Activated CD8-positive, alpha-beta memory T cell treated with anti-CD3 and anti-CD28 coated beads, Interleukin-2, amount 10 ng/mL, durations not matched to agents 7 days and 5 days (primary cell): Measurements from ENCODE around the gene COP1. TPM values are rescaled to one million over a fixed set of nuclear protein-coding genes. Genes with fewer than 3 reads are reported as not detected.
A peak's percentile ranks its signal among the peaks of the same experiment; 100 is the strongest.

Experiments used
- ATAC-seq: fragments of 150-1000 bp; cut with Tn5 transposase; one replicate; pipeline ENCODE4 v1.10.0; 2021; ENCODE audit warnings: moderate library complexity
- CTCF ChIA-PET: fragments of 350-600 bp; sonication (Branson Sonifier 250); formaldehyde crosslinking; loops from one replicate; lab custom pipeline; 2021; ENCODE audit warnings: antibody characterized with exemption; lab: Charles Lee
- DNase-seq: peaks from one replicate; pipeline ENCODE4 v3.0.0-alpha.2; 2020
- H3K27ac Mint-ChIP-seq: one replicate; pipeline ENCODE4 v1.8.0; 2021; ENCODE audit warnings: mild to moderate bottlenecking, mixed read lengths
- H3K27me3 Mint-ChIP-seq: one replicate; pipeline ENCODE4 v1.8.0; 2021; ENCODE audit warnings: mixed read lengths
- H3K36me3 Mint-ChIP-seq: one replicate; pipeline ENCODE4 v1.8.0; 2021; ENCODE audit warnings: mild to moderate bottlenecking, mixed read lengths
- H3K4me1 Mint-ChIP-seq: one replicate; pipeline ENCODE4 v1.8.0; 2021; ENCODE audit warnings: mixed read lengths
- H3K4me3 Mint-ChIP-seq: one replicate; pipeline ENCODE4 v1.8.0; 2021; ENCODE audit warnings: mild to moderate bottlenecking, moderate library complexity, mixed read lengths
- H3K9me3 Mint-ChIP-seq: one replicate; pipeline ENCODE4 v1.8.0; 2022; ENCODE audit warnings: low read depth, mixed read lengths
- total RNA-seq, 2 experiments: library from RNA; stranded (reverse); gene quantifications; one replicate each; pipeline ENCODE4 v1.2.3, GENCODE V29; 2021

Gene COP1
- total RNA-seq, 2 experiments from 2014 or later, result 37.5 to 47.8 TPM

- no peak overlapping the region for H3K4me3 Mint-ChIP-seq
These were observed 64.1 kb downstream of the COP1 start for GRCh38 chr1:176142973-176143372.

GRCh38 chr1:176141449-176141848 lies 65.6 kb downstream of the COP1 start:
- no peak overlapping the region for H3K4me3 Mint-ChIP-seq
- ATAC-seq, result no peak
- peaks cover 11% of the 10 kb centered on the region for H3K4me1 Mint-ChIP-seq
- no peak overlapping the region for H3K27ac Mint-ChIP-seq
- H3K27me3 Mint-ChIP-seq, result no peaks in the 10 kb centered on the region
- CTCF ChIA-PET, result no interaction called here
- H3K36me3 Mint-ChIP-seq, result peaks cover 63% of the 10 kb centered on the region
- no peak for DNase-seq
- H3K9me3 Mint-ChIP-seq, result peaks cover 8% of the 10 kb centered on the region

More at GRCh38 chr1:176142973-176143372, 64.1 kb downstream of the COP1 start:
- H3K27me3 Mint-ChIP-seq, result no peaks in the 10 kb centered on the region
- no peak for ATAC-seq
- no peak overlapping the region for H3K27ac Mint-ChIP-seq
- DNase-seq, result no peak
- peaks cover 69% of the 10 kb centered on the region for H3K36me3 Mint-ChIP-seq
- peaks cover 11% of the 10 kb centered on the region for H3K4me1 Mint-ChIP-seq
- CTCF ChIA-PET, result no interaction called here
- peaks cover 8% of the 10 kb centered on the region for H3K9me3 Mint-ChIP-seq

GRCh38 chr1:176136891-176137290 lies 70.2 kb downstream of the COP1 start:
- Mint-ChIP-seq H3K27ac (no peak overlapping the region), H3K4me1 (no peaks in the 10 kb centered on the region), H3K9me3 (no peaks in the 10 kb centered on the region), H3K27me3 (no peaks in the 10 kb centered on the region), H3K36me3 (peaks cover 47% of the 10 kb centered on the region), H3K4me3 (no peak overlapping the region)
- ATAC-seq (no peak), DNase-seq (no peak)
- CTCF ChIA-PET, result no interaction called here

GRCh38 chr1:176134666-176135065 lies 72.4 kb downstream of the COP1 start:
- H3K4me3 Mint-ChIP-seq, result no peak overlapping the region
- no peak for ATAC-seq
- H3K9me3 Mint-ChIP-seq, result no peaks in the 10 kb centered on the region
- CTCF ChIA-PET, result no interaction called here
- H3K4me1 Mint-ChIP-seq, result no peaks in the 10 kb centered on the region
- H3K27ac Mint-ChIP-seq, result no peak overlapping the region
- DNase-seq, result no peak
- no peaks in the 10 kb centered on the region for H3K27me3 Mint-ChIP-seq
- peaks cover 39% of the 10 kb centered on the region for H3K36me3 Mint-ChIP-seq

GRCh38 chr1:176122282-176122681 lies 84.8 kb downstream of the COP1 start:
- CTCF ChIA-PET, result no interaction called here
- Mint-ChIP-seq H3K27me3 (no peaks in the 10 kb centered on the region), H3K36me3 (peaks cover 37% of the 10 kb centered on the region), H3K27ac (no peak overlapping the region), H3K9me3 (peaks cover 18% of the 10 kb centered on the region), H3K4me3 (no peak overlapping the region), H3K4me1 (no peaks in the 10 kb centered on the region)
- no peak for DNase-seq
- ATAC-seq, result no peak

GRCh38 chr1:176119549-176119948 lies 87.5 kb downstream of the COP1 start:
- Mint-ChIP-seq H3K36me3 (peaks cover 33% of the 10 kb centered on the region), H3K4me3 (no peak overlapping the region), H3K27me3 (no peaks in the 10 kb centered on the region), H3K9me3 (peaks cover 10% of the 10 kb centered on the region), H3K27ac (no peak overlapping the region), H3K4me1 (no peaks in the 10 kb centered on the region)
- DNase-seq (no peak), ATAC-seq (peak; percentile 39)
- CTCF ChIA-PET, result interaction anchor here (1.2 kb wide), 1 partner anchor 88 kb away, joined by 3 read pairs; no protein-coding TSS in a partner anchor

- Mint-ChIP-seq H3K4me3 (no peak overlapping the region), H3K27ac (no peak overlapping the region), H3K36me3 (peaks cover 33% of the 10 kb centered on the region), H3K27me3 (no peaks in the 10 kb centered on the region), H3K4me1 (peaks cover 2% of the 10 kb centered on the region), H3K9me3 (peaks cover 7% of the 10 kb centered on the region)
- CTCF ChIA-PET, result no interaction called here
- no peak for DNase-seq
- ATAC-seq, result no peak
These were observed 88.1 kb downstream of the COP1 start for GRCh38 chr1:176118985-176119384.

- CTCF ChIA-PET, result no interaction called here
- no peak overlapping the region for H3K4me3 Mint-ChIP-seq
- ATAC-seq, result no peak
These were observed 95.3 kb downstream of the COP1 start for GRCh38 chr1:176111835-176112234.

GRCh38 chr1:176110203-176110602 lies 96.9 kb downstream of the COP1 start:
- Mint-ChIP-seq H3K4me3 (no peak overlapping the region), H3K36me3 (peaks cover 52% of the 10 kb centered on the region), H3K9me3 (peaks cover 5% of the 10 kb centered on the region), H3K27me3 (no peaks in the 10 kb centered on the region), H3K27ac (no peak overlapping the region), H3K4me1 (peaks cover 10% of the 10 kb centered on the region)
- ATAC-seq, result no peak
- DNase-seq, result no peak
- CTCF ChIA-PET, result no interaction called here

More at GRCh38 chr1:176111835-176112234, 95.3 kb downstream of the COP1 start:
- Mint-ChIP-seq H3K4me1 (peaks cover 10% of the 10 kb centered on the region), H3K36me3 (peaks cover 51% of the 10 kb centered on the region), H3K9me3 (peaks cover 5% of the 10 kb centered on the region), H3K27me3 (no peaks in the 10 kb centered on the region), H3K27ac (no peak overlapping the region)
- no peak for DNase-seq

GRCh38 chr1:176102768-176103350 lies 104.2 kb downstream of the COP1 start:
- no peak for DNase-seq
- no peaks in the 10 kb centered on the region for H3K4me1 Mint-ChIP-seq
- no peak overlapping the region for H3K4me3 Mint-ChIP-seq
- H3K9me3 Mint-ChIP-seq, result peaks cover 7% of the 10 kb centered on the region
- CTCF ChIA-PET, result no interaction called here
- no peaks in the 10 kb centered on the region for H3K27me3 Mint-ChIP-seq
- H3K27ac Mint-ChIP-seq, result peak overlapping the region; percentile 24
- ATAC-seq, result no peak
- H3K36me3 Mint-ChIP-seq, result peaks cover 65% of the 10 kb centered on the region

- CTCF ChIA-PET, result no interaction called here
- Mint-ChIP-seq H3K9me3 (peaks cover 7% of the 10 kb centered on the region), H3K4me3 (no peak overlapping the region), H3K4me1 (no peaks in the 10 kb centered on the region), H3K36me3 (peaks cover 70% of the 10 kb centered on the region), H3K27me3 (no peaks in the 10 kb centered on the region), H3K27ac (no peak overlapping the region)
- ATAC-seq (no peak), DNase-seq (no peak)
These were observed 105.0 kb downstream of the COP1 start for GRCh38 chr1:176101951-176102642.

- Mint-ChIP-seq H3K9me3 (peaks cover 7% of the 10 kb centered on the region), H3K4me1 (peaks cover 9% of the 10 kb centered on the region), H3K27ac (no peak overlapping the region), H3K36me3 (peaks cover 69% of the 10 kb centered on the region), H3K27me3 (no peaks in the 10 kb centered on the region), H3K4me3 (no peak overlapping the region)
- DNase-seq (no peak), ATAC-seq (no peak)
- CTCF ChIA-PET, result no interaction called here
These were observed 108.5 kb downstream of the COP1 start for GRCh38 chr1:176098560-176098959.

GRCh38 chr1:176096015-176096414 lies 111.1 kb downstream of the COP1 start:
- ATAC-seq (no peak), DNase-seq (no peak)
- H3K36me3 Mint-ChIP-seq, result peaks cover 53% of the 10 kb centered on the region
- no peak overlapping the region for H3K27ac Mint-ChIP-seq
- CTCF ChIA-PET, result no interaction called here
- H3K4me1 Mint-ChIP-seq, result peaks cover 9% of the 10 kb centered on the region
- no peaks in the 10 kb centered on the region for H3K27me3 Mint-ChIP-seq
- H3K4me3 Mint-ChIP-seq, result no peak overlapping the region
- peaks cover 6% of the 10 kb centered on the region for H3K9me3 Mint-ChIP-seq

GRCh38 chr1:176090766-176091165 lies 116.3 kb downstream of the COP1 start:
- no peak for ATAC-seq
- H3K4me1 Mint-ChIP-seq, result peaks cover under 1% of the 10 kb centered on the region
- H3K27ac Mint-ChIP-seq, result no peak overlapping the region
- no peak overlapping the region for H3K4me3 Mint-ChIP-seq
- CTCF ChIA-PET, result no interaction called here
- H3K36me3 Mint-ChIP-seq, result peaks cover 36% of the 10 kb centered on the region
- H3K9me3 Mint-ChIP-seq, result no peaks in the 10 kb centered on the region
- H3K27me3 Mint-ChIP-seq, result no peaks in the 10 kb centered on the region
- DNase-seq, result no peak
